ENCODE measurements around the gene RSF1.

- TF ChIP-seq CTCF (IDR thresholded peaks at IDR 0.05): no peak
- no peak for TF ChIP-seq POLR2A (IDR thresholded peaks at IDR 0.05)
Measured at GRCh38 chr11:77636731-77637344, 183.7 kb downstream of the RSF1 start.

Measured in uterus (tissue), 2 donors.